Naive B cell (primary cell): Measurements from ENCODE around the gene PPP2R1B. TPM values are rescaled to one million over a fixed set of nuclear protein-coding genes. Genes with fewer than 3 reads are reported as not detected.
A peak's percentile ranks its signal among the peaks of the same experiment; 100 is the strongest.
"Not testable (repeated sequence)": the region's sequence is repeated elsewhere in the genome, so short reads cannot be mapped to it uniquely, and the experiment has no call there.

ENCODE experiments used
- ATAC-seq, 2 donors: fragments of 150-1000 bp; cut with Tn5 transposase; 2 replicates each; pipeline ENCODE4 v1.10.0; 2021; ENCODE audit warnings: low read depth in 2 of 2, mild to moderate bottlenecking in 2 of 2, moderate library complexity in 2 of 2
- DNase-seq: peaks from one replicate; pipeline ENCODE4 v3.0.0; 2022
- H3K27ac Mint-ChIP-seq, 6 donors: one replicate each; pipeline ENCODE4 v1.8.0; 2020 to 2022; ENCODE audit warnings: mild to moderate bottlenecking in 6 of 6, mixed read lengths in 6 of 6, moderate library complexity in 5 of 6, inconsistent platforms in 2 of 6
- H3K27me3 Mint-ChIP-seq, 3 donors: one replicate each; pipeline ENCODE4 v1.8.0; 2021 to 2022; ENCODE audit warnings: mixed read lengths in 3 of 3, mild to moderate bottlenecking in 1 of 3
- H3K36me3 Mint-ChIP-seq, 2 donors: one replicate each; pipeline ENCODE4 v1.8.0; 2020 to 2022; ENCODE audit warnings: mixed read lengths in 2 of 2, inconsistent platforms in 1 of 2, mild to moderate bottlenecking in 1 of 2
- H3K4me1 Mint-ChIP-seq, 3 donors: one replicate each; pipeline ENCODE4 v1.8.0; 2020 to 2022; ENCODE audit warnings: mixed read lengths in 3 of 3, inconsistent platforms in 1 of 3, mild to moderate bottlenecking in 1 of 3, moderate library complexity in 1 of 3
- H3K4me3 Mint-ChIP-seq, 8 donors: one replicate each; pipeline ENCODE4 v1.8.0; 2020 to 2022; ENCODE audit warnings: mild to moderate bottlenecking in 8 of 8, mixed read lengths in 8 of 8, moderate library complexity in 8 of 8, inconsistent platforms in 2 of 8
- H3K9me3 Mint-ChIP-seq, 7 donors: one replicate each; pipeline ENCODE4 v1.8.0; 2020 to 2022; ENCODE audit warnings: mixed read lengths in 7 of 7, mild to moderate bottlenecking in 5 of 7, inconsistent platforms in 2 of 7, moderate library complexity in 1 of 7
- polyA plus RNA-seq, 6 donors: library from polyadenylated mRNA; unstranded; fragments of 300-500 nt; fragmentation: Illumina TruSeq; gene quantifications; one replicate each; pipeline ENCODE4 v1.2.3, GENCODE V29; 2021; ENCODE audit warnings: low read depth in 6 of 6

PPP2R1B gene
- polyA plus RNA-seq, 6 donors from 2014 or later = 14.8 to 23.0 (median 18.6) TPM

DNA sequence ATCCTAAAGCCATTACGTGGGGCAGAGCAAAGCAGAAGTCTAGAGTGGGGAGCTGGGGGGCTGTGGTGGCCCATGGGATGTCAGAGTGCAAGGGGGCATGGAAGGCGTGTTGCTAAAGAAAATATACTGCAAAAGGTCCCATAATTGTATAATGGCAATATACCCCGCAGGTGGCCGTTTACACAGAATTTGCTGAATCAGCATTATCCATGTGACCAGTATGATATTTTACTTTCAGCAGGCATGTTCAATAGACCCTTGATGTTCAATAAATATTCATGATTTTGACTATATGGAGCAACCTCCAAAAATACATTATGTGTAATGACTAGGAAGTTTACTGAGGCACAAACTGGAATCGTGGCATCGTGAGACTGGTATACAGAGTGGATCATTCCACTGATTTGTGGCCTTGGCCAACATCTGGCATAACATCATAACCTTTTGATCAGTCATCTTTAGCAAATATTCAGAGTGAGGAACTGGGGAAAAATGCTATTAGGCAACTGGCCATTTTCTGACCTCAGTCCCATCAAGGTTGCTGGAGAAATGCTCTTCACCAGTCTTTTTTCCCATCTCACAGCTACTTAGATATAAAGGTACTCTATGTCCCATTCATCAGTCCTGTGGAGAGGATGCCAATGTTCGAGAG is 29.3 kb upstream of the PPP2R1B start:
- no peak for DNase-seq
- Mint-ChIP-seq H3K36me3 (peaks cover 28 to 46% of the 10 kb centered on the region in 2 donors), H3K27me3 (no peaks in the 10 kb centered on the region), H3K27ac (peak overlapping the region in 1 of 6 donors; percentile 71), H3K4me3 (no peak overlapping the region), H3K4me1 (peaks cover 14 to 24% (median 15%) of the 10 kb centered on the region in 3 donors), H3K9me3 (peaks cover 0 to 33% (median 19%) of the 10 kb centered on the region in 7 donors)
- no peak for ATAC-seq

DNA sequence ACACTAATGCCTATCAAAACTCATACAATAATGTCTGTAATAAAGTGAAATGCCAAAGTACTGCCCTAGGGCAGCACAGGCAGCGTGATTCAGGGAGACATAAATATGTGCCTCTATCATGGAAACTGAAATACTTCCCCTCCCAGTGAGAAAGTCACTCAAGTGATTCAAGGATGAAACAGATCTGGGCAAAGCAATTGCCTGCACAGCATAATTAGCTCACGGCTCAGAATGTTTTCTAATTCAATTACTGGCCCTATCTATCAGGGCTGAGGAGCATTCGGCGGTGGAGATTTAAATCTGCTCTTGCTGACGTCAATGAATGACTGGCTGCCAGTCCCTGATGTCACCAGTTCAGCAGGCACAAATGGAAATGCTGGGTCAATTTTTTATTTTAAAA is 27.7 kb upstream of the PPP2R1B start:
- no peak overlapping the region for H3K4me3 Mint-ChIP-seq
- no peak for DNase-seq

GRCh38 chr11:111792955-111793500 is 26.8 kb upstream of the PPP2R1B start:
- Mint-ChIP-seq H3K9me3 (peaks cover 0 to 17% (median 13%) of the 10 kb centered on the region in 7 donors), H3K4me1 (peaks cover 14 to 22% (median 18%) of the 10 kb centered on the region in 3 donors), H3K4me3 (no peak overlapping the region), H3K27me3 (no peaks in the 10 kb centered on the region), H3K27ac (peak overlapping the region in 1 of 6 donors; percentile 12), H3K36me3 (peaks cover 12 to 26% of the 10 kb centered on the region in 2 donors)
- DNase-seq (no peak), ATAC-seq (no peak)

More for the DNA sequence above, 27.7 kb upstream of the PPP2R1B start:
- ATAC-seq = no peak
- Mint-ChIP-seq H3K36me3 (peaks cover 20 to 34% of the 10 kb centered on the region in 2 donors), H3K9me3 (peaks cover 0 to 26% (median 16%) of the 10 kb centered on the region in 7 donors), H3K27me3 (no peaks in the 10 kb centered on the region), H3K27ac (no peak overlapping the region), H3K4me1 (peaks cover 14 to 24% (median 15%) of the 10 kb centered on the region in 3 donors)

DNA sequence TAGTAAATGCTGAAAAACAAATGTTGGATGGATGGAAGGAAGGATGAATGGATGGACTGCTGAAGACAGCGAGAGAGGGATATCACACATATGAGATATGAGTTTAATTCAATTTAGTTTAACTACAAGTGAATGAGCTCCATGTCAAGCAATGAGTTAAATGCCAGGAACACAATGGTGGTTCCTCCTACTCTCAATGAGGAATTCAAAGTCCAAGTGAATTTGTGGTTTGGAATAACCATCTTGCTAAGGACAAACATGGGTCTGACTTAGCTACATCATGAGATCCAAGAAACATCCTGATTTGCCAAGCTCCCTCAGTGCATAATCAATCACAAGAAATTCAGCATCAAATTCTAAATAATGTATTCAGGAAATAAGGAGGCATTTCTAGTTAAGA is 26.1 kb upstream of the PPP2R1B start:
- no peak for ATAC-seq
- no peak for DNase-seq
- Mint-ChIP-seq H3K27ac (no peak overlapping the region), H3K27me3 (no peaks in the 10 kb centered on the region), H3K36me3 (peaks cover 8 to 19% of the 10 kb centered on the region in 2 donors), H3K9me3 (peaks cover 0 to 10% (median 7%) of the 10 kb centered on the region in 7 donors), H3K4me1 (peaks cover 11 to 18% (median 16%) of the 10 kb centered on the region in 3 donors), H3K4me3 (no peak overlapping the region)

GRCh38 chr11:111788464-111788863 is 22.3 kb upstream of the PPP2R1B start:
- no peak for DNase-seq
- H3K4me3 Mint-ChIP-seq = no peak overlapping the region
- H3K27me3 Mint-ChIP-seq = no peaks in the 10 kb centered on the region
- no peaks in the 10 kb centered on the region for H3K9me3 Mint-ChIP-seq
- H3K4me1 Mint-ChIP-seq = peaks cover 0 to 3% (median 0%) of the 10 kb centered on the region in 3 donors
- H3K27ac Mint-ChIP-seq = no peak overlapping the region
- no peak for ATAC-seq
- H3K36me3 Mint-ChIP-seq = peaks cover 9 to 10% of the 10 kb centered on the region in 2 donors

GRCh38 chr11:111788051-111788450 is 21.9 kb upstream of the PPP2R1B start:
- H3K36me3 Mint-ChIP-seq = peaks cover 9 to 10% of the 10 kb centered on the region in 2 donors
- peaks cover 0 to 3% (median 0%) of the 10 kb centered on the region in 3 donors for H3K4me1 Mint-ChIP-seq
- no peak overlapping the region for H3K27ac Mint-ChIP-seq
- no peaks in the 10 kb centered on the region for H3K27me3 Mint-ChIP-seq
- ATAC-seq = no peak
- H3K4me3 Mint-ChIP-seq = no peak overlapping the region
- no peaks in the 10 kb centered on the region for H3K9me3 Mint-ChIP-seq
- DNase-seq = no peak

DNA sequence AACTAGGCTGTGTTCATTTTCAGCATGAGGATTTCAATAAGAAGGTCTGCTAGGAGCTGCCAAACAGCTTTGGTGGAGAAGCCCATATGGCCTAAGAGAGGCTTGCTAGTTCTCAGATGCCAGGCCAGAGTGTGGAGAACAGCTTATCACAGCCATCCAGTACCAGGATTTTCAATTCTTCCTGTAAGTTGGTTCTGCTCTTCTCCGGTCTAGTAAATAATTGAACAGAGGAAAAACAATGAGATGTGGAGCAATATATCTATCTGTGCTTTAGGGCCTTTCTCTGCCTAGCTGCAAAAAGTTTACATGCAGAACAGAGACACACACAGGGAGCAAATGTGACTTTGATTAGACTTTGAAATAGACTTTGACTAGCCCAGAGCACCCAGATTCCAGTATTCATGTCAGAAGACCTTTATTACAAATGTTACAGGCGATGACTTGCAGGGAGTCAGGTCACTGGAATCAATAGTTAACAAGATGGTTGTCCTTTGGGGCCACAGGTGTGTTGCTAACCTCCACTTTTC is 19.8 kb upstream of the PPP2R1B start:
- Mint-ChIP-seq H3K27me3 (no peaks in the 10 kb centered on the region), H3K9me3 (no peaks in the 10 kb centered on the region), H3K36me3 (peaks cover 9 to 10% of the 10 kb centered on the region in 2 donors), H3K4me3 (no peak overlapping the region), H3K4me1 (peaks cover 0 to 3% (median 0%) of the 10 kb centered on the region in 3 donors), H3K27ac (peak overlapping the region in 1 of 6 donors; percentile 10)
- no peak for DNase-seq
- ATAC-seq = no peak

- ATAC-seq (no peak), DNase-seq (no peak)
- no peaks in the 10 kb centered on the region for H3K27me3 Mint-ChIP-seq
- H3K36me3 Mint-ChIP-seq = peaks cover 9 to 10% of the 10 kb centered on the region in 2 donors
- no peaks in the 10 kb centered on the region for H3K9me3 Mint-ChIP-seq
- H3K4me3 Mint-ChIP-seq = no peak overlapping the region
- peaks cover 0 to 3% (median 0%) of the 10 kb centered on the region in 3 donors for H3K4me1 Mint-ChIP-seq
- peak overlapping the region in 1 of 6 donors; percentile 15 for H3K27ac Mint-ChIP-seq
Measured at GRCh38 chr11:111785076-111785475, 18.9 kb upstream of the PPP2R1B start.

DNA sequence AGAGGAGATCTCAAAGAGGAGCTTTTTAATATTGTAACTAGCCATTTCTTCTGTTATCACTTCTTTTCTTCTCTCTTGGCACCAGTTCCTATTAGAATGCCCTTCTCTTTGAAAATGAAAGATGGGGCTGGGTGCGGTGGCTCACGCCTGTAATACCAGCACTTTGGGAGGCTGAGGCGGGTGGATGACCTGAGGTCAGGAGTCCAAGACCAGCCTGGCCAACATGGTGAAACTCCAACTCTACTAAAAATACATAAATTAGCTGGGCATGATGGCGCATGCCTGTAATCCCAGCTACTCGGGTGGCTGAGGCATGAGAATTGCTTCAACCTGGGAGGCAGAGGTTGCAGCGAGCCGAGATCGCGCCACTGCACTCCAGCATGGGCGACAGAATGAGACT is 18.1 kb upstream of the PPP2R1B start:
- not testable (repeated sequence) for H3K4me3 Mint-ChIP-seq, DNase-seq, H3K4me1 Mint-ChIP-seq, ATAC-seq, H3K9me3 Mint-ChIP-seq, H3K27me3 Mint-ChIP-seq, H3K36me3 Mint-ChIP-seq
- H3K27ac Mint-ChIP-seq = peak overlapping the region in 1 of 6 donors; percentile 65

GRCh38 chr11:111782109-111782741 is 16.0 kb upstream of the PPP2R1B start:
- H3K4me1 Mint-ChIP-seq = peaks cover 3 to 4% (median 3%) of the 10 kb centered on the region in 3 donors

GRCh38 chr11:111779118-111779517 is 12.9 kb upstream of the PPP2R1B start:
- DNase-seq (no peak), ATAC-seq (no peak)
- Mint-ChIP-seq H3K27me3 (no peaks in the 10 kb centered on the region), H3K9me3 (no peaks in the 10 kb centered on the region), H3K36me3 (no peaks in the 10 kb centered on the region), H3K4me3 (no peak overlapping the region), H3K4me1 (peaks cover 22 to 24% (median 23%) of the 10 kb centered on the region in 3 donors), H3K27ac (no peak overlapping the region)

More at GRCh38 chr11:111782109-111782741, 16.0 kb upstream of the PPP2R1B start:
- Mint-ChIP-seq H3K9me3 (no peaks in the 10 kb centered on the region), H3K36me3 (peaks cover 9 to 10% of the 10 kb centered on the region in 2 donors), H3K27me3 (no peaks in the 10 kb centered on the region), H3K27ac (no peak overlapping the region), H3K4me3 (no peak overlapping the region)
- no peak for ATAC-seq
- DNase-seq = no peak

DNA sequence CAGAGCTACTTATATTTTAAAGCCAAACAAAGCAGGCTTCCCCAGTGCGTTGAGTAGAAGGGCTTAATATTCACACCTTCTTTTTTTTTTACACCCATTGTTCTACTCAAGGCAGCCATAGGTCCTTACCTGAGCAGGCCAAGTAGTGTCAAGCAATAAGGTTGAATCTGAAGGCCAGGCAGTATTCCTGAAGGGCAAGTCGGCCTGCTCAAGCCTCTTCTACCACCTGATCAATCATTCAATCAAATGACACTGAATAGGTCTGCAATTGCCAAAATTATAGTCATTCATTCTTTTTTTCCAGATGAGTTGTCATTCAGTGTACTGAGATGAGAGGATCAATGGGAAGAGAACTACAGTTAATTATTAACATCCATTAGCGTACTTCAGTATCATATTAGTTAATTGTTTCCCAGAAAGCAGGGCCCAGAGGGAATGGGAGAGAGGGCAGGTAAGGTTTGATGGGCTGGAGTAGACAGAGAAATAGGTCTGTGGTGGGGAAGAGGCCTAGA is 11.9 kb upstream of the PPP2R1B start:
- no peak for DNase-seq
- no peaks in the 10 kb centered on the region for H3K9me3 Mint-ChIP-seq
- peaks cover 22 to 24% (median 23%) of the 10 kb centered on the region in 3 donors for H3K4me1 Mint-ChIP-seq
- no peaks in the 10 kb centered on the region for H3K27me3 Mint-ChIP-seq
- H3K4me3 Mint-ChIP-seq = peak overlapping the region in 1 of 8 donors; percentile 37
- peak overlapping the region in 3 of 6 donors; percentile 54 to 88 (median 68) for H3K27ac Mint-ChIP-seq
- ATAC-seq = no peak
- H3K36me3 Mint-ChIP-seq = no peaks in the 10 kb centered on the region
